ENCODE data around the gene FAM156A.
"Not testable (repeated sequence)": the region's sequence is repeated elsewhere in the genome, so short reads cannot be mapped to it uniquely, and the experiment has no call there.

DNA sequence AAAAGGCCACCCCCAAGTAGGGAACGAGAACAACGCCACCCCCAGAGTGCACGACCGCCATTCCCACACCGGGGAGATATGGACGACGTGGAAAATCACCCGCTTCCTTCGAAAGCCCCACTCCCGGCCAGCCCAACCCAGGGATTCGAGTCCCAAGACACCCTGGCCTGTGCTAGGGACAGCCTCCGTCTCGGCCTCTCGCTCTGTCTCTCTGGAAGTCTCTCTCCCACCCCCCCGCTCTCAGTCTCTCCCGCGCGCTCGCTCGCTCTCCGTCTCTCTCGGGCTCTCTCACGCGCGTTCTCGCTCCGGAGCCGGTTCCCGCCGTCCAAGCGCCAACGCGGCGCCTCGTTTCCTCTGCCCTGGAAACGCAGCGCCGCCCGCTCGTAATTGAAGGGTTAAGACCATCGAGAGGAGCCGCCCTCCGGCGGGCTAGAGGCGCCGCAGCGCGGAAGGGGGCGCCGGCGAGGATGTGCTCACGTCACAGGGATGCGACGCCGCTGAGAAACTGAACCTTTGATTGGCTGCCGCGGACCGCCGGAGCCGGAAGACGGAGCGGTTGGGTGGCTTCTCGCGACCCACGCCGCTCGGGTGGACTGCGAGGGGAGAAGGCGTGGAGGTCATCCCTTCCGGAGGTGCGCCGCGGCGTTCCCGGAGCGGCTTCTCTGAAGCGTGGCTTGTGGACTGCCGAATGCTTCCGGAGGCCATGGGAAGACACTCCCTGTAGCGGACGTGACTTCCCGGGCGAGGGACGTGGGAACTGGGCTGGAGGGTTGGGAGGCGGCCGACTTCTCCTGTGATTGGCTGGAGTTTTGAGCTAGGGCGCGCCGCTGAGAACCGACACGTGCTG is at the start of gene FAM156A:
- not testable (repeated sequence) for TF ChIP-seq CTCF, EZH2, EZH2phosphoT487 (IDR thresholded peaks at IDR 0.05)

All from neural progenitor cell (in vitro differentiated cells).